ENCODE data around the gene FOXJ3. TPM values are rescaled to one million over a fixed set of nuclear protein-coding genes. Genes with fewer than 3 reads are reported as not detected.

FOXJ3 gene
- 19.6 TPM for polyA plus RNA-seq (2013, experiment 1 of 2; ENCODE audit: insufficient read length)
- 17.9 TPM for polyA plus RNA-seq (2013, experiment 2 of 2; ENCODE audit: insufficient read length)

DNA sequence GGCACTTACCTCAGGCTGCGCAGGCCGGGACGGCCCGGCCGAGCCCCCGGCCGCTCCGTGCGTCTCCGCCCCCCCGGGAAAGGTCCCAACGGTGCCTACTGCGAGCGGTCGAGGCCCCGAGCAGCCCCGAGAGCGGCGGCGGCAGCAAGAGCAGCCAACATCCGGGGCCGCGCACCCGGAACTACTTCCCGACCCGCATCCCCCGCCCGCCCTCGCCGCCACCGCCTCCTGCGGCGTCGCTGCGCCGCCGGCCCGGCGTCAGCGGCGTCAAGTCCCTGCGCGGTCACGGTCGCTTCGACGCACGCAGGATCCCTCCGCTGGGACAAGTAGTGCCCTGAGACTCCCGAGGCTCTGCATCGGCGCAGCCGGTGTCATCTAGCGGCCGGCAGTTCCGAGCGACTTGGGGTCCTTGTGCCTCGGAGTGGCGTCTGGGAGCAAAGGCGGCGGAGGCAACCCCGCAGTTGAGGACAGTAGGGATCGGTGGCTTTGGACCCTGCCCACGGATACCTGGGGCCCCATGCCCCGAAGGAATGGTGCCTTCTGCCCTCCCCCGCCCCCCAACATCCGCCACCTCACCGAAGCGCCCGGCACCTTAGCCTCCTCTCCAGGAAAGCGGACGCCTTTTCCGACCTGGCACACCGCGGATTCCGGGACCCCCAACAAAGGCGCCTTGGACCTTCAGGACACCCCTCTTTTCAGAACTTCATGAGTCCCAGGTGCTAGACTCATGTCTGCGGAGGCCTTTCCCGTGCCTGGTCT lies at the start of gene FOXJ3:
Gene FOXJ3, minus strand, starts transcription at position 186 of the 759 bp plus-strand sequence. CDS start 24,142 bp downstream, outside the sequence.
- peak; percentile 97 for DNase-seq

DNA sequence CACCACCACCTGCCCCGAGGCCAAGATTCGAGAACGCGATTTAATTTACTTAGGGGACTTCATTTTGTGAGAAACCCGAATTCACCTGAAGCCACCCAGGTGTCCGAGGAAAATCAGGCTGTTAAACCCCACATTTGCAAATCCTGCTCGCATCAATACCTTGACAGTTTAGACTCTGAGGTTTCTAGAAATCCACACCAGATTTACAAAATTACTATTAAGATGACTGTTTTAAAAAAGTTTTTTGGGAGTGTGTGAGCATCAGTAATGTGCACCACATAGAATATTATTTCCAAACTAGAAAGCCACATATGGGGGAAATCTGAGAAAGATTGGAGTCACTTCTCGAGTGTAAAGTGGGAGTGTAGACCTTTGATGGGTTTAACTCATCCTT lies 46.2 kb upstream of the FOXJ3 start:
- DNase-seq = no peak

DNA sequence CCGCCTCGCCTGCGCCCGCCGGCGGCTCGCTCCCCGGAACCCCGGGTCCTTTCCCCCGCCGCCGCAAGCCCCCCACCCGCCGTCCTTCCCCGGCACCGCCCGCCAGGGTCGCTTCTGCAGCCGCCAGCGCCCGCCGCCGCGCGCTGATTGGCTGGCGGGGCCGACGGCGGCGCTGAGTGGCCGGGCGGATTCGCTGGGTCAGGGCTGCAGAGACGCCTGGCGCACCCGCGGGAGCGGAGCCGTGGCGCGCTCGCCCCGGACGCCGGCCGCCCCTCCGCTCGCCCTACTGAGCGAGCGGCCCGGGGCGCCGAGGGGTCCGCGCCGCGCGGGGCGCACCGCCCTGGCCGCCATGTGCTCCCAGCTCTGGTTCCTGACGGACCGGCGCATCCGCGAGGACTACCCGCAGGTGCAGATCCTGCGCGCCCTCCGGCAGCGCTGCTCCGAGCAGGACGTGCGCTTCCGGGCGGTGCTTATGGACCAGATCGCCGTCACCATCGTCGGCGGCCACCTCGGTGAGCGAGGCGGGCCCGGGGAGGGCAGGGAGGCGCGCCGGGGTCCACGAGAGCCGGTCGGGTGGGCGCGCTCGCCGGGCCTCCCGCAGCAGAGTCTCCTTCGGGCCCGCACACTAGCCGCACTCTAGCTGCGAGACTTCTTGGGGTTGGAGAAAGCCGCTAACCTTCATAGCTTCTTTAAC lies 45.7 kb upstream of the FOXJ3 start, which contains the start of gene RIMKLA:
Gene RIMKLA, plus strand, starts transcription at position 207 of the 694 bp plus-strand sequence. Its CDS starts 143 bp downstream, at position 350.
- peak; percentile 54 for DNase-seq

DNA sequence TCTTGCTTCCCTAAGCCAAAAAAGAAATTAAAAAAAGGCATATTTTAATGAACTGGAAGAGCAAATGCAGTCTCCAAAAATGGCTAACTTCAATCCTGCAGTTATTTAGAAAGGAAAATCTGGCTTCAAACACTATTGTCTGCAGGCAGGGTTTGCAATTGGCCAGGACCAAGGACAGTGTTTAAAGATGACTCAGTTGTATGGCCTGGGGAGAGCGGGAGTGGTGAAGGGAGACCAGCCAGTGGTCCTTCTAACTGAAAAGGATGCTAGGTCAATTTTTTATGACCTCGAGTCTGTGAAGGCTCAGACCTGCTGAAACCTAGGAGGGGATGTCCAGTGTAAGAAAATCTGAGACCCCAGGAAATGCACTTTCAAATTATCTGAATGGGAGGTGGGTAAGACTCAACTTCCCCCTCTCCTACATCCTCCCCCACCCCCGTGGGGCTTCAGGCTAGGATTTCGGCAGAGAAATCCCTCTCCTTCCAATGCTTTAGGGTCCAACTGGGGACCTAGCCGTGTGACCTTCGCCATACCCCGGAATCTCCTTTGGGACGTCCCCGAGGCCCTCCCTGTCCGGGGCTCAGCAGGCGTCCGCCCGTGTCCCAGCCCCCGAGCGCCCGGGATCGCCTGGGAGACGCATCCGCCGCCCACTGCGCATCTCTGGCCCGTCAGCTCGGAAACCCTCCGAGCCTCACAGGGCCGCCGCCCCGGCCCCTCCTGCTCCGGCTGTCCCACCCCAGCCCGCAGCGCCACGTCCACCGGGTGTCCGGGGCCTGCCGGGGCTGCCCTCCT lies 45.0 kb upstream of the FOXJ3 start:
- peak; percentile 46 for DNase-seq

DNA sequence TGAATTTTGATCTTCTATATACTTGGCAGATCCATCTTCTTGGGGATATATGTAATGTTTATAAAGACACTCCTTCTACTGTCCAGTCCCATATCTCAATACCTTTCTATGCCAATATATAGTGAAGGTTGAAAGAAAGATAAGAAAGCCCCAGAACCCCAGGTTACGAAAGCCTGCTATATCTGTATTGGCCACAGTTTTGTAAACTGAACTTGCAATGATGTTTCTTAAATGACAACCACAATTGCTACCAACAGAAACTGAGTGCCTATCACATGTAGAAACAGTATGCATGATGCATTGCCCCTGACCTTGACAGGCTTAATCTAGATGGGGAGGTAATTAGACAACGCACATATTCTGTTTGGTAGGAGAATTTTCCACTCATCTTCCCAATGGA lies 37.8 kb upstream of the FOXJ3 start:
- no peak for DNase-seq

DNA sequence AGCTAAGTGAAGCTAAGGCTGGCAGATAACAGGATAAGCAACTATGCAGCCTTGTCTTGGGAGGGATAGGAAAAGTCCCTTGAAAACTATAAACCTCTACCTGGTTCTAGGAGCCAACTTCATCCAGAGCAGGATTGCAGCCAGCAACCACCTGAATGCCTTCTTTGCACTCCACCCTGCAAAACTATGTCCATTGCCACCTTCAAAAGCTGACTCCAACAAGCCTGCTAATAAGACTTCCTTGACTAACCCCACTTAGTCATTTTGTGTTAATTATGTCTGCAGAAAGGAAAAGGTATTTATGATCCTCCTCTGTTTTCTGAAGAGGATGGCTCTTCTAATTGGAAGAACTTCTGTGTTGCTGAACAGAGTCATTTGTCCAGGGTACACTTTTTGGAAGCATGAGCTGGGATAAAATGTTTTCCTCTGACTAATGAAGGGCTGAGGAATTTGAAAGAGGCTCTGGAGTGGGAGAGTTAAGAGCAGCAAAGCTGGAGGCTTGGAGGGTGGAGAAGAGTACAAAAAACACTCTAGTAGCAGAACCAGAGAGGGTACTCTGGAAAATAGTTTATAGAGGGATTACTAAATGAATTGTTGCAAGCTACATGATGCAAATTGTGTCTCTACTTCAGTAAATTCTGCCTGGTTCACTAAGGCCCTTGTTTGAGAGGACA lies 36.0 kb upstream of the FOXJ3 start:
- DNase-seq = no peak

DNA sequence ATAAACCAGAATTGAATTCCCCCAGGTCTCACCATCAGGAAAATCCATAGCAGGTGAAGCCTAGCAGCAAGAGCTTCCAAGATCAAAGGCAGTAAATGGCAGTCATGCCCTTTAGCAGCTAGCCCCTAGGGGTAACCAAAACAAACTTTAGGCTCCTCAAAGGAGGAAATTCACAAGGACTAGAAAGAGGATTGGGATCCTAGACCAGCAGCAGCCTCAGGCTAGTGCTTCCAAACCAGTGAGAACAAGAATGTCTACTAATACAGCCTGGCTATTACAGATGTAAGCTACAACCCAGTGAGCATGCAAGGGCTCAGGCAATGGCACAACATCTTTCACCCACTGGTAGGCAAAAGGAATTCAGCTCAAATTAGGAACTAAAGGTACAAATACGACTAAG lies 34.4 kb upstream of the FOXJ3 start:
- DNase-seq = no peak

DNA sequence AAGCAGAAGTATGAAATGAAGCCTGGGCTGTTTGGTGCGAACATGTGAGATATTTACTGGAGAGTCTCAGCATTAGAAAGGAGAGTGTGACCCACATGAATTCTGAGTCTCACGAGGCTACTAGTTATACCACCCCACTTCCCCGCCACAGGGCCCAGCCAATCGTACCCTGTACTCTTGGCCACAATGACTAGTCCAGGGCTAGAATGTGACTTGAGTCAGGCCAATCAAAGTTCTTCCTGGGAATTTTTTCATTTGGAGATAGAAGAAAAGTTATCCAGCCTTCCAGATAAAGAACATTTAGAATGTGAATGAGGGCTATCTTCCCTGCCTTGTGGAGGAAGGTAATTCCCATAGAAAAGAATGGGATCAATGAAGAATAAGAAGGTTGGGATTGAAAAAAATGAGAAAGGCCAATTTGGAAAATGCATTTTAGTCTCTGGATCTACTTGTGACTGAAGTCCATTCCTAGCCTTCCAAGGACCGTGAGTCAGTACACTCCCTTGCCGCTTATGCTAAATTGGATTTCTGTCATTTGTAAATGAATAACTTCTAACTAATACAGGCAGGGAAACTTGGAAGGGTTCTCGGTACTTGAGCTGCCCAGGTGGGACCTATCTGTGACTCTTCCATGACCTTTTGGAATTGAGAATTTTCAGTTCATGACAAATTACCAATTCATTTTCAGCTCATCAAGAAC lies 33.2 kb upstream of the FOXJ3 start:
- no peak for DNase-seq

DNA sequence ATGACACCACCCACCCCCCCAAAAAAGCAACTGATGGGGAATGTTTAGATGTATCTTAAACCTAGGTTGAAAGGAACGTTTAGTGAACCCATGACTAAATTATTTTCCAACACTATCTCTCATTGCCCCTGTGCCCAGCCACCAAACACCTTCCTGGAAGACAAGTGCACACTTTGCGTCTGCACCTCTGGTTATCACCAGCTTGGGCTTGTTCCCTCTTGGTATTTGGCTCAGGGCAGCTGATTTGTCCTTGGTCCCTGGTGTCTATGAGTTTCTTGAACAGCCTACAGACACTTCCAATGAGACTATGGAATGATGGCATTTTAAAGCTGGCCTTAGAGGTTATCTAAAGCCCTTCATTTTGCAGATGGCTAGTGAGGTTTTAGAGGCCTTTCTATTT lies 30.1 kb upstream of the FOXJ3 start:
- no peak for DNase-seq

DNA sequence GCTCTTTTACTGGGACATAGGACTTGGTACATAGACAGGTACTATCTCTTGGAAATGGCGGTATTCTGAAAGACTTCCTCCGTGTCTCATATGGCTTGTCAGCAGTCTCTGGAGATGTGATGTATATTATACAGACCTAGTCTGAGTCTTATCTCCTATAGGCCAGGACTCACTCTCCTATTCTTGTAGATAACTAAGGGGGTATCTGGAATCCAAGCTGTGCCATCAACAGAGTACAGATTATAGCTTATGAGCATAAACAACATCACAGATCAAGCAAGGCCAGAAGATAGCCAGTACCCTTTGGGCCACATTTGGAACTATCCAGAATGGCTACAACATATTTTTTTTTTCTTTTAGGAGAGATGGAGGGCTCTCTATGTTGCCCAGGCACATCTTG lies 29.5 kb upstream of the FOXJ3 start:
- no peak for DNase-seq

DNA sequence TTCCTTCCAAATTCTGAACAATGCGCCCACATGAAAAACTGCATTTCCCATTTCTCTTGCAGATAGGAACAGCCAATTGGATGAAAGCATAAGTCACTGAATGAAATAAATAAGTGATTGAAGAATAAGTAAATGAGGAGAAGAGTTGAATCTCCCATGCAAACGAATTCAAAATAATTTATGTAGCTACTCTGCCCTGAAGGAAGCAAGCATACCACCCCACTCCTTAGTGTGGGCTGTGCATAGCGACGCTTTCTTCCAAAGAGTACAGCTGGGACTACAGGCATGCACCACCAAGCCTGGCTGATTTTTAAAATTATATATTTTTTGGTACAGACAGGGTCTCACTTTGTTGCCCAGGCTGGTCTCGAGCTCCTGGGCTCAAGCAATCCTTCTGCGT lies 29.1 kb upstream of the FOXJ3 start:
- DNase-seq = no peak

DNA sequence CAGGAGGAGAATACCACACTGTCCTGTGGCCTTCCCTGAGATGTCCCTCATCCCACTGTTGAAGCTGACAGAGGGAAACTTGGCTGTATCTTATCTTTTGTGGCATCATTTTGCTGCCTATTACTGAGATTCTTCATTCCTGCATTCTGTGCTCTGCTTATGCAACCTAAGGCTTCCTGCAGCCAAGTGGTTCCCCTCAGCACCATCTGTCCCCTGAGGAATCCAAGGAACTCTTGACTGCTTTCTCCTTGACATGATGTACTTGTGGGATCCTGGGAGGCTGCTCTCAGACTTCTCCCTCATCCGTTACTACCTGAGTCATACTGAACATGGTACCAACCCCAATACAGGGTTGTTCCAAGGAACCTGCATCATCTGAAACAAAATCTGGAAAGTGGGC lies 24.4 kb upstream of the FOXJ3 start:
- DNase-seq = no peak

DNA sequence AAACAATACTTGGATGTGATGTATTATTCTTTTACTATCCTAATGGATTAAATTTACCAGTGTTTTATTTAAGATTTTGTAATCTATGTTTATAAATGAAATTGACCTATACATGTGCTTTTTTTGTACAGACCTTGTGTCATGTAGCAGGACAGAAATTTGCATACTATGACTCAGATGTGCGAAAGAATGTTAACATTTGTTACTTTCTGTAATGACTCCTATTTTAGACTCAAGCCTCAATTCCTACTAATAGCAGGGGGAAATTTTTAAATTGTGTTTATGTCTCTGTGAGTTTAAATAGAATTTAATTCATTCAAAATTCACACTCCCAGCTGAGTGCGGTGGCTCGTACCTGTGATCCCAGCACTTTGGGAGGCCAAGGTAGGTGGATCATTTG lies 23.8 kb upstream of the FOXJ3 start:
- no peak for DNase-seq

DNA sequence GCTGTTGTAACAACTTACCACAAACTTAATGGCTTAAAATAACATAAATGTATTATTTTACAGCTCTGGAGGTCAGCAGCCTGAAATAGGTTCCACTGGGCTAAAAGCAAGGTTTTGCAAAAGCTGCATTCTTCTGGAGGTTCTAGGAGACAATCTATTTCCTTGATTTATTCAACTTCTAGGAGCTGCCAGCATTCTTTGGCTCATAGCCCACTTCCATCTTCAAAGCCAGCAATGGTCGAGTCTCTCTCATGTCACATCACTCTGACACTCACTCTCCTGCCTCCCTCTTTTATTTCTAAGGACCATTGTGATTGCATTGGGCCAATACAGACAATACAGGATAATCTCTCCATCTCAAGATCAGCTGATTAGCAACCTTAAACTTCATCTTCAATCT lies 15.1 kb upstream of the FOXJ3 start:
- DNase-seq = no peak

DNA sequence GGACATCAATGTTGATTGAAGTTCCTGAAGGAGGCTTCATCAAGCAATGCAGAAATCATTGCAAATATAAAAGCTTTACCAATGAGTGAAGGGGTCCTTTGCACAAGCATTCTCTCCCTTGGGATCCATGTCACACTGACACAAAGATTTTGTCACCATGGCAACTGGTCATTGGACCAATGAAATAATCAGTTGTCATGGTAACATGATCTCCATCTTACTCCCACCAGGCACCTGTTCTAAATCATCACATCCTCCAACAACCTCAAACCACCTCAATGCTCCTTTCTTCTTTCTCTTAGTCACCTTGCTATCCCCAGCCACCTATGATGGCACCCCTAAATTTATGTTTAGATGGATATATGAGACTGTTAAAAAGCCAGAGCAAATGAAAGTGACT lies 13.5 kb upstream of the FOXJ3 start:
- DNase-seq = no peak

DNA sequence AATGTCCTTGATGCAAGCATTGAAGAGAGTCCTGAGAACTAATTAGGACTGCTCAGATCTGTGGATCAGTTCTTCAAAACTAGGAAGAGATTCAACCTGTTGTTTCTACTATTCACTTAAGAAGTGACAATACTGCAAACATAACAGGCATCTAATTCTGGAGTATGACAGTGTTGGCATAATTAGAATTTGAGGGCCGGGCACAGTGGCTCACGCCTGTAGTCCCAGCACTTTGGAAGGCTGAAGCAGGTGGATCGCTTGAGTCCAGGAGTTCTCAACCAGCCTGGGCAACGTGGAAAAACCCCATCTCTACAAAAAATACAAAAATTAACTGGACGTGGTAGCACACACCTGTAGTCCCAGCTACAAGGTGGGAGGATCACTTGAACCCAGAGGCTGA lies 8.0 kb upstream of the FOXJ3 start:
- DNase-seq = no peak

DNA sequence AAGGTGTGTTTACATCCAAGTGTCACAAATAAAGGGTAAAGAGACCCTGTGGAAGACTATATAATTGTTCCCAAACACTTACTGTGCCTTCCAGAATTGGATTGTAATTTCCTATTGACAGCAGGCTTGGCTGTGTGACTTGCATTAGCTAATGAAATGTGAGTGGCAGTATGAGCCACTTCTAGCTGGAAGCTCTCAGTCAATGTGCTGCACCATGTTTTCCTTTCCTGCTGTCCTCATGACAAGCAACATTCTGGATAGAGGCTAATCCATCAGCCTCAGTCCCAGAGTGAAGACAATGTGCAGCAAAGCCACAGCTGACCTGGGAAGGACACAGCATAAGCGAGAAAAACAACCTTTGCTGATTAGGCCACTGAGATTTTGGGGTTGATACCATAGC lies 5.9 kb upstream of the FOXJ3 start:
- DNase-seq = no peak

DNA sequence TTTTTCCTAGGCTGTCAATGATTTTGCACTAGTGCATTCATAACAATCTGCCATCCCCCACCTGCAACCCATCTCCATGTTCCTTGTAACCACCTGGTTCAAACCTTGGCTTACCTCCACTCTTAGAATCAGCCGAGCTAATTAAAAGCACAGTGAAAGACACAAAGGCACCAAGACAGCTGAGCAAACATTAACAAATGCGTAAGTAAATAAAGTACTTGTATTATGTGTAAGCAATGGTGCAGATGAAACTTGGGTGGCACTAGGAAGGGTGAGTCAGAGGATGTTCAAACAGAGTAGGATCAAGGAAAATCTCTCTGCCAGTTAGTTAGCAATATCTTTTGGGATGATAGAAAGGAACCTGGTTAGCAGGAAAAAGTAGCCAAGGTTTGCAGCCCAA lies 5.1 kb upstream of the FOXJ3 start:
- peak; percentile 29 for DNase-seq

DNA sequence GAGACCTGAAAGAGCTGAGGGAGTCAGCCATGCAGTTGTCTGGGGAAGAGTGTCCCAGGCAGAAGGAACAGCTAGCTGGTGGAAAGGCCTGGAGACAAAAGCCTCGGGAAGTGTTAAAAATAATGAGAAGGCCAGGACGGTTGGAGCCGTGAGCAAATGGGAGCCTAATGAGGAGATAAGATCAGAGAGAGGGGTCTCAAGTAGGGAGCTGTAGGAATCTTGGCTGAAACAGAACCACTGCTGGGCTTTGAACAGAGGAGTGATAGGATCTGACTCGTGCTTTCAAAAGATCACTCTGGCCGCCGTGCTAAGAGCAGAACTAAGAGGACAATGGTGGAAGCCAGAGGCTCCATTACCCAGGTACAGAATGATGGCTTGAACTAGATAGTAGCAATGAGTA lies 1.9 kb upstream of the FOXJ3 start:
- DNase-seq = no peak

DNA sequence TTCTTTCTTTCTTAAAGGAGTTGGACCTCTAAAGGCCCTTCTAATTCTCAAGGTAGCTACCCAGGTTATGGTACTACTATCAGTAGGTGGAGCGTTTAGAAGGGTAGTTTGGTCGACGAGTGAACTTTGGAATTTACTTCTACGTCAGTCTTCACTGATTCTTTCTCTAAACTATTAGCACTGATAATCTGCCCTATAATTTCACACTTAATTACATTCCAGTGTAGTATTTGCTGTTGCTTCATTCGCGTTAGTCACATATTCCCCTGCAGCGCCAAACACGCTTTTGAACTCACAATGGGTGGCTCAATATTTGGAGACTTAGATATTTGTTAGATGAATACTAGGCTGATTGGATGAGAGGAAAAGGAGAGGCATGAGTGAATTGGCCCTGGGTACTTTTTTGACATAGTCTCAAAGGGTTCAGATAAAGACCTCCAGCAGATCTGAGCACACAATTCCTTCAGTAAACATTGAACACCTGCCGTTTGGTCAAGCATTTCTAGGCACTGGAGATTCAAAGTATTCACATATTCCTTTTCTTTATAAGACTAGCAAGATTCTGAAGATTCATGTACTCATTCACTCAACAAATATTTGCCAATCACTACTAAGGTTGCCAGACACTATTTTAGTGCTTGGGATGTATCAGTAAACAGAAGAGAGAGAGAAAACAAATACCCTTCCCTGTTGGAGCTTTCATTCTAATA lies 929 bp upstream of the FOXJ3 start:
- peak; percentile 51 for DNase-seq
